ENCODE measurements around the gene EXOC3.

- TF ChIP-seq POLR2AphosphoS5 (IDR thresholded peaks at IDR 0.05; ENCODE audit: low read depth, low read length) = no peak
- TF ChIP-seq, protein P1, sequence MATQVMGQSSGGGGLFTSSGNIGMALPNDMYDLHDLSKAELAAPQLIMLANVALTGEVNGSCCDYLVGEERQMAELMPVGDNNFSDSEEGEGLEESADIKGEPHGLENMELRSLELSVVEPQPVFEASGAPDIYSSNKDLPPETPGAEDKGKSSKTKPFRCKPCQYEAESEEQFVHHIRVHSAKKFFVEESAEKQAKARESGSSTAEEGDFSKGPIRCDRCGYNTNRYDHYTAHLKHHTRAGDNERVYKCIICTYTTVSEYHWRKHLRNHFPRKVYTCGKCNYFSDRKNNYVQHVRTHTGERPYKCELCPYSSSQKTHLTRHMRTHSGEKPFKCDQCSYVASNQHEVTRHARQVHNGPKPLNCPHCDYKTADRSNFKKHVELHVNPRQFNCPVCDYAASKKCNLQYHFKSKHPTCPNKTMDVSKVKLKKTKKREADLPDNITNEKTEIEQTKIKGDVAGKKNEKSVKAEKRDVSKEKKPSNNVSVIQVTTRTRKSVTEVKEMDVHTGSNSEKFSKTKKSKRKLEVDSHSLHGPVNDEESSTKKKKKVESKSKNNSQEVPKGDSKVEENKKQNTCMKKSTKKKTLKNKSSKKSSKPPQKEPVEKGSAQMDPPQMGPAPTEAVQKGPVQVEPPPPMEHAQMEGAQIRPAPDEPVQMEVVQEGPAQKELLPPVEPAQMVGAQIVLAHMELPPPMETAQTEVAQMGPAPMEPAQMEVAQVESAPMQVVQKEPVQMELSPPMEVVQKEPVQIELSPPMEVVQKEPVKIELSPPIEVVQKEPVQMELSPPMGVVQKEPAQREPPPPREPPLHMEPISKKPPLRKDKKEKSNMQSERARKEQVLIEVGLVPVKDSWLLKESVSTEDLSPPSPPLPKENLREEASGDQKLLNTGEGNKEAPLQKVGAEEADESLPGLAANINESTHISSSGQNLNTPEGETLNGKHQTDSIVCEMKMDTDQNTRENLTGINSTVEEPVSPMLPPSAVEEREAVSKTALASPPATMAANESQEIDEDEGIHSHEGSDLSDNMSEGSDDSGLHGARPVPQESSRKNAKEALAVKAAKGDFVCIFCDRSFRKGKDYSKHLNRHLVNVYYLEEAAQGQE (IDR thresholded peaks at IDR 0.05; ENCODE audit: insufficient read depth in 1 of 2, low read depth in 2 of 2, low read length in 2 of 2) = no peak
- TF ChIP-seq TAF1 (IDR thresholded peaks at IDR 0.05; ENCODE audit: borderline replicate concordance, insufficient read depth, low read length) = no peak
- TF ChIP-seq FOXP2 (optimal IDR thresholded peaks at IDR 0.05; ENCODE audit: borderline replicate concordance, extremely low read depth, extremely low read length, insufficient read depth) = no peak
- TF ChIP-seq SIN3A (IDR thresholded peaks at IDR 0.05; ENCODE audit: borderline replicate concordance, insufficient read depth, low read length) = no peak
Observed at GRCh38 chr5:464446-464842, 21.5 kb downstream of the EXOC3 start.

All from PFSK-1 (cell line).